OCI-LY1 (cell line): Measurements from ENCODE around the gene PRKG1.

ENCODE experiments used
- EZH2 ChIP-seq: fragments of 200-600 bp; sonication (generic), shearing (Covaris generic); IDR thresholded peaks from 2 replicates; pipeline ENCODE4 v1.8.0; 2017; ENCODE audit warnings: borderline replicate concordance, mixed run types, mild to moderate bottlenecking, antibody characterized with exemption, low read length, moderate library complexity, mixed read lengths
- TF ChIP-seq, protein P1 (sequence below): fragments of 200-600 bp; sonication (generic), shearing (Covaris generic); IDR thresholded peaks from 2 replicates; pipeline ENCODE4 v1.5.1; 2017; ENCODE audit warnings: mild to moderate bottlenecking, antibody characterized with exemption, low read length, moderate library complexity, mixed read lengths

- TF ChIP-seq, protein P1, sequence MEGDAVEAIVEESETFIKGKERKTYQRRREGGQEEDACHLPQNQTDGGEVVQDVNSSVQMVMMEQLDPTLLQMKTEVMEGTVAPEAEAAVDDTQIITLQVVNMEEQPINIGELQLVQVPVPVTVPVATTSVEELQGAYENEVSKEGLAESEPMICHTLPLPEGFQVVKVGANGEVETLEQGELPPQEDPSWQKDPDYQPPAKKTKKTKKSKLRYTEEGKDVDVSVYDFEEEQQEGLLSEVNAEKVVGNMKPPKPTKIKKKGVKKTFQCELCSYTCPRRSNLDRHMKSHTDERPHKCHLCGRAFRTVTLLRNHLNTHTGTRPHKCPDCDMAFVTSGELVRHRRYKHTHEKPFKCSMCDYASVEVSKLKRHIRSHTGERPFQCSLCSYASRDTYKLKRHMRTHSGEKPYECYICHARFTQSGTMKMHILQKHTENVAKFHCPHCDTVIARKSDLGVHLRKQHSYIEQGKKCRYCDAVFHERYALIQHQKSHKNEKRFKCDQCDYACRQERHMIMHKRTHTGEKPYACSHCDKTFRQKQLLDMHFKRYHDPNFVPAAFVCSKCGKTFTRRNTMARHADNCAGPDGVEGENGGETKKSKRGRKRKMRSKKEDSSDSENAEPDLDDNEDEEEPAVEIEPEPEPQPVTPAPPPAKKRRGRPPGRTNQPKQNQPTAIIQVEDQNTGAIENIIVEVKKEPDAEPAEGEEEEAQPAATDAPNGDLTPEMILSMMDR = no peak
- TF ChIP-seq EZH2 = no peak
These were observed 94.8 kb downstream of the PRKG1 start for GRCh38 chr10:51169111-51169510.
